HG02678 (cell line): ENCODE measurements around the gene RASL11B.

Experiments
- ATAC-seq: cut with Tn5 transposase; IDR thresholded peaks from one replicate; pipeline ENCODE4 v1.9.1; 2021; ENCODE audit warnings: mild to moderate bottlenecking, moderate library complexity; ENCODE audit not compliant: unreplicated experiment

RASL11B gene

DNA sequence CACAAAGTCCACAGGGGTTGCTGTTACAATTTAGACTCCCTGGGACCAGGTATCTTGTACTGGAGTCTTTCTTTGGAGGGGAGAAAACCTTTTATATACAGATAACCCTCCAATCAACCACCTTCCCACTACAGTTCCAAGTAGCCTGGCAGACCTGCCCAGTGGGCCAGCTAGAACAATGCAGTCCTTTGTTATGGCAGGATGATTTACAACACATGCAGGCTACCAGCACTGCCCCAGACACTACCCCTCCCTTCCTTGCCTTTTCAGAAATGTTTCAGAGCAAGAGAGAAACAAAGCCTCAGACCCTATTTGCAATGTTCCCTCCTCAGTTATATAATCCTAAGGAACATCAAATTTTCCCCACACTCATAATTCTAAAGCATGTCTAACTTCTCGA lies 11.1 kb downstream of the RASL11B start:
- no peak for ATAC-seq

- no peak for ATAC-seq
Observed at GRCh38 chr4:52873861-52874343, 11.8 kb downstream of the RASL11B start.

DNA sequence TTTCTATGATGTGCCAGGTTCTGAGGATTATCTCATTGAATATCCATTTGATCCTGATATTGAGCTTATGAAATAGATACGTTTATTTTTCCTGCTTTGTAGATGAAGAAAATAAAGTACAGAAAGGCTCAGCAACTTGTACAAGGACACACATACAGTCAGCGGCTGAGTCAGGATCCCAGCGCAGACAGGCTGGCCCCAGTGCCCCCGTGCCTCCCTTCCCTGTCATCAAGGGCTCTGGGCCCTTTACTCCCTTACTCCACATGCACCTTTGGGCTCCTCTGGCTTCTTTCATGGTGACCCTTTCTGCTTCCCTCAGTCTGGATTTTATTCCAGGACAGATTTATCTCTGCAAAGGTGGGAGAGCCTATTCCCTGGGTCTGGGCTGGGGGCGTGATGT lies 12.8 kb downstream of the RASL11B start:
- ATAC-seq: no peak

GRCh38 chr4:52876069-52876468 lies 14.0 kb downstream of the RASL11B start:
- ATAC-seq: no peak

DNA sequence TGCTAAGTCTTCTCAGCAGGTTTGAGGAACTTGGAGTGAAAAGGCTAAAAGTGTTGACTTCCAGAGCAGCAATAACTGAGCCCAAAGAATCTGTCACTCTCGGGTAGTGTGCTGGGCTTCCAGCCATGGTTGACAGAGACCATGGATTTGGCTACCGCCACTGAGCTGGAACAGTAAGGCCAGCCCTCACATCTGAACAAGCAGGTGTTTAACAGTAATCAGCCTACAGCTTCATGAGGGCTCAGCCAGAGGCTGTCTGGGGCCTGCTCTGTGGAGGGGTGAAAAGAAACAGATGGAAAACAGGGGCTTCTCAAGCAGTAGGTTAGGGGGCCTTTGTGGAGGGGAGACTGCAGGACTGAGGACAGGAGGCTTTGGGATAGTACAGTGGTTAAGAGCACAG lies 14.9 kb downstream of the RASL11B start:
- no peak for ATAC-seq

DNA sequence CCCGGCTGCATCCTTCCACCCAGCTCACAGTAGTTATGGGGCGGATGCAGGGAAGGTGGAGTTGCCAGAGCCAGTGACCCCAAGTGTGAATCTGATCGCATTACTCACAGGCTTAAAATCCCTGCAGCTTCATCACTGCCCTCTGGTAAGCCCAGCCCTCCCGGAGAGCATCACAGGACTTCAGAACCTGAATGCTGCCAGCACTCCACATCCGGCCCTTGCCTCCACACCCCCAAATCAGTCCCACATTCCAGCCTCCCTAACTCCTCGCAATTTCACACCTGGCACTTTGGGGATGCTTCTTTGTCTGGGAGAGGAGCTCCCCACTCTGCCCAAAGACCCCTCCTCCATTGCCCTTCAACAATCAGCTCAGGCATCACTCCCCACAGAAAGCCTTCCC lies 15.6 kb downstream of the RASL11B start:
- no peak for ATAC-seq

- no peak for ATAC-seq
Observed at GRCh38 chr4:52879471-52879870, 17.4 kb downstream of the RASL11B start.

GRCh38 chr4:52880994-52881393 lies 18.9 kb downstream of the RASL11B start:
- no peak for ATAC-seq

DNA sequence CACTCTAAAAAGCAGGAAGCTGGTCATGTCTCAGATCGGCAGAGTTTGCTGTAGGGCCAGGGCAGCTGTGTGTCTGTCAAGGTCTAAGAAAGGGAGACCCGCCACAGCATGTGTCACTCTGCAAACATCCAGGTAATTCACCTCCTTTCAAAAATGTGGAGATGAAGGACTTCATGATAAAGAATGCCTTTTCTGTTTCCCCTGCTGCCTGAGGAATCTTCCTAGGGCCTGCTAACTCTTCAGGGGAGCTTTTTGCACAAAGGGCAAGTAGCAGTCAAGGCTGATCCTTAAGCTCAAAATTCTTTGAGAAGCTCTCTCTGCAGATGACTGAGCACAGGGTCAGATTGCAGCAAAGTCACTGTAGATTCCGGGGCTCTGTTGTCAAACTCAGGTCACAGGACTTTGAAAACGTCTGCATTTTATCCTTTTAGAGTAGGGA lies 21.1 kb downstream of the RASL11B start:
- ATAC-seq: no peak

DNA sequence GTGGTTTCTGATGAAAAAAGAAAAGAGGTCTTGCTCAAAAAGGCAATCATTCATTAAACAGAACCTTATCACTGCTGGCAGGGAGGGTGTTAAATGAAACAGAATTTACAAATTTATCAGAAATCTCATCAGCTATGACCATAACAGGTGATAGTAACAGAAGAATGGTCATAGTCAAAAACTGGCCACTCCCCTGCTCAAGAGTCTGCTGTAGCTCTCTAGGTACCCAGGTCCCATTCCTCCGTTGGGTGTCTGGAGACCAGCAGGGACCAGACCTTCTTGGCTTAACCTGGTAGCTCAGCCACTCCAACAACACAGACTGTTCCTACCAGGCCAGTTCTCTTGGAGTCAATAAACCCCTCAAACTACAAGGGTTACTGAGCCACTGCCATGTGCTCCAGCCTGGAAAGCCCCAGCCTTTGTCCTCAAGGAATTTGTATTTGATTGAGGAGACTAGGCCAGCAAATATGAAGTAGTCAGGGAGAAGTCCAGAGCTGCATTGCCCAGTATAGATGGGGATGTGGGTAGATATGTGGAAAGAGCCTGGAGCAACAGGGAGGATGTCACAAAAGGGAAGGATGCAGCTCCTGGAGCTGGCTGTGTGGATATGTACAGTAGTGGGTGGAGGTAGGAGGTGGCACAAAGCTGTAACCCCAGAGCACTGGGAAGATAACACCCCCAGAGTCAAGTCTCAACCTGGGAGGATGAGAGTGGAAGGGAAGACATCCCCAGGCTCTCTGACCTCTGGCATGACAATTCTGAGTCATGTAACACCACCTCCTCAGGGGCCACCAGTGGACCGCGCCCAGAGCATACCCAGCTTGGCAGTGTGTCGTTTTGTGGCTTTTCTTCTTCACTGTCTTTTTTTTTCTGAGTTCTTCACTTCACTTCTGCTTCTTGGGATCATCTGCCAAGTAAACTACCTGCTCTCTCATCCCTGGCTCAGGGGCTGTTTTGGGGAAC lies 21.9 kb downstream of the RASL11B start:
- ATAC-seq: no peak

- ATAC-seq: no peak
Observed at GRCh38 chr4:52884994-52885393, 22.9 kb downstream of the RASL11B start.

DNA sequence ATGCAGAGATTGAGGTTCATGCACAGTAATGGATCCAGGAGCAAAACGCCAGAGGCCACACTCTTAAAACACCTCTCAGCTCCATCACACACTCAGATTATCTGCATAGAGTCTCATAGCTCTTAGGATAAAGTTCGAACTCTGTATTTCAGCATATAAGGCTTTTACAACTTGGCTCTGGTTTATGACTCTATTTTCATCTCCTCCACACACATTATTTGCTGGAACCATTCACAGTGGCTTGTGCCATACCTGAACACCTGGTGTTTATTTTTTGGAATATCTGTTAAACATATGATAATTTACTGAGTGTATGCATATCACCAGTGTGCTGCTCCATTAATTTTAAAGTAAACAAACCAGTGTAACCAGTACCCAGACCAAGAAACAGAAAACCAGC lies 27.2 kb downstream of the RASL11B start:
- no peak for ATAC-seq

DNA sequence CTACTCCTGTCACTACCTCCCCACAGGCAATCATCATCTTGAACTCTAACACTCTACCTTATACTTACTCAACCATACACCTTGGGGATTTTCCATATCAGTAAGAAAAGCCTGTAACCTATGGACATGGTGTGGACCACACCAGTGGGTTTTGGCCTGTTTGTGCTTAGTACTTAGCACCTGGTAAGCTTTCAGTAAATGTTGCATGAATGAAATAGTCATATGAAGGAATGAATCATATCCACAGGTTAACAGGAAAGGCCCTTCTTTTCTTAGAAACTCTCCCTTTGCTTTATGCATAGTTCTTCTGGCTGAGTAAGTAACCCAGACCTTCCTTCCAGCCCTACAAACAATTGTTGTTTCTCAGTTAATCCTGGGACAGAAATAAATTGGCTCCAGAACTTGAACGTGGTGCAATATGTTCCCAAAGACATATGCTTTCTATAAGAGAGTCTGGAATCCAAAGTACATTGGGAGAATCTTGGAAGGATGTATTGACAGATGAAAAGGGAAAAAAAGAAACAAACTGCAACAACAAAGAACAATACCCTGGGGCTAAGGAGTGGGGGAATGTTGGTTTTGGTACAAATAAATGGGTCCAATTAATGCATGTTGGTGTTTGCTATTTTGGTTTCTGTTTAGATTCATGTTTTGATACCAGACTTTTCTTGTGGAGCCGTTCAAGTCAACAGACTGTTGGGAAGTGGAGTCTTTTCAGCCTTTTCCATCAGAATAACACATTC lies 27.8 kb downstream of the RASL11B start:
- ATAC-seq: no peak

GRCh38 chr4:52890521-52890791 lies 28.3 kb downstream of the RASL11B start:
- no peak for ATAC-seq

DNA sequence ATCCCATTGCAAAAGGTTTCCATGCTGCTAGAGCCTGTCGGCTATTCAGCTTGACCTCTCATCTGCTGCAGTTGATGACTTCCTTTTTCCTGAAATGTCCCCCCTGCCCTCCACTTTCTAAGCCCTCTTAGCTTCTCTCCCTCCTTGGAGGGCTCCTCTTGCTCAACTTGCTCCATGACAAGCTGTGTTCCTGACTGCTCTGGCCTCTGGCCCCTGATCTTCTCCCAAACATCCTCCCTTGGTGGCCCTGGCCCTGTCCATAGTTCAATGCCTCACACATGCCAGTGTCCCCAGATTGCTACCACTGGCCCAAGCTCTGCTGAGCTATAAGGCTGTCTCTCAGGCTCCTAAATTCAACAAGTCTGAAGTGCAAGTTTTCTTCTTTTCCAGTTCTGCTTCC lies 29.6 kb downstream of the RASL11B start:
- ATAC-seq: no peak

DNA sequence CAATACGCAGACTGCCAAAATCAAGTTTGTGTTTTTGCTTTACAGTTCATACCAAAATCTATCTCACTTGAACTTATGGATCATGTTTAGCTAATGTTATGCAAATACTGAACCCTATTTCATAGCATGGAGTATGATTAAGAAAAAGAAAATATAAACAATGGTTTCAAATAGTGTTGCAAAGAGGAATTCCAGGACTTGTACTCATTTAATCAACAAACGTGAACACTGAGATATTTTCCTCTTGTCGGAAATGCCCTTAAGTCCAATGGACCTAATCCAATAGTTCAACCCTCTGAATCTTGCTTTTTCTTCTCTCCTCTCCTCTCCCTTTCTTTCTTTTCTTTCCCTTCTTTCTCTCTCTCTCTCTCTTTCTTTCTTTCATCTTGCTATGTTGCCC lies 30.8 kb downstream of the RASL11B start:
- ATAC-seq: no peak

DNA sequence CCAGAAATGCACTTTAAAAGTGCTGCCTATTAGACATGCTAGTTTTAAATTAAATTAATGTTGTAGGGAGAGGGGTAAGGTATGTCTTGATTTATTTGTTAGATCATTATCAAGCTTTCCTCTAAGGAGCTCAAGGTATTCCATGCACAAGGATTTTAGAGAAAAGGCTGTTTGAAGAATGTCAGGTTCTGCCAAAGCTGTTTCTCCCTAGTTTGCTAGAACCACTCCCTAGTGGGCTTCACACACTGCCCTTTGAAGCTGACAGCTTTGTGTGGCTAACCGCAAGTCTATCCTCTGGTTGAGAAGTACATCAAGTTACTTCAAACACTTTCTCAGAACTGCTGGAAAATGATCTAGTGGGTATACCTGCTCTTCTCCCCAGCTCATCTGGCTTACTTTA lies 32.3 kb downstream of the RASL11B start:
- no peak for ATAC-seq

DNA sequence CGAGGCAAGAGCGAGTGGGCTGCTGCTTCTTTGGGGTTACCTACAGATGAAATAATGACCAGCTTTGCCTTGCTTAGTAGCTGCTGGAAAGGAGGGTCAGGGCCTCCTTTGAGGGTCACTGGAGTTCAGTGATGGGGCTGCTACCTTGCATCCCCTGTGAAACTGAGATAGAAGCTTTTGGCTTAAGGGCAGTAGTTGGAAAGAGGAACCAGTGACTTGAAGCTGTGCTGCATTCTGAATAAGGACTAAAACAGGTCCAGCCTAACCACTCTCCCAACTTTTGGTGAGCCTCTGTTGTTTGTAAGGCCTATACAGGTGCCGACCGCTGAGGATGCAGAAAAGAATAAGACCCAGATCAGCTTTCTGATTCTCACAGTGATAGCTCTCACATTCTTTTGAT lies 41.2 kb downstream of the RASL11B start:
- ATAC-seq: no peak

- ATAC-seq: no peak
Observed at GRCh38 chr4:52904421-52904820, 42.3 kb downstream of the RASL11B start.

- ATAC-seq: no peak
Observed at GRCh38 chr4:52907510-52907909, 45.4 kb downstream of the RASL11B start.

GRCh38 chr4:52910115-52910514 lies 48.0 kb downstream of the RASL11B start:
- no peak for ATAC-seq

DNA sequence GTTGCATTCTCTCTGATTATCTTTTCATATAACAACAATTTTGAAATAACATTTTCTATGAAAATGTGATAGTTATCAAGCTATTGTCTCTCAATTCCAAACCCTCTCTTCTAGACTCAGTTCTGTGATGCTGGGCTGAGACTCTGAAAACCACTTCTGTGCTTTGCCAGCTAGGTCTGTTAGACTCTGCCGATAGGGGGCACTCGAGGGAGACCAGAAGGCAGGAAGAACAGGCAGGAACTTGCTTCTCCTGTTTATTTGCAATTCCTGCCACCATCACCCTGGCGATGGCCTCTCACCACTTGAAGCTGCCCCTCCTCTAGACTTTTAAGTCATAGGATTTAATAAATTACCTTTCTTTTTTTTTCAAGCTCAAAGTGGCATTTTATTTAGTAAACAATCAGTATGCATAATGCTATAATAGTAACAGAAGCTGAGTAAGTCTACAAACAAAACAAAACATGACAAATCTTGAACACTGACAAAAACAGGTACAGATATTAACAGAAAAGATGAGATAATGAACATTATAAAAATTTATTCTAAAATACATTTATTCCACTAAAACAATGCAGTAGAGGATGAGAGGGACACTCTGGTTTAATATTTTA lies 49.7 kb downstream of the RASL11B start:
- ATAC-seq: peak; percentile 84
